Lower leg skin (tissue), 3 donors: ENCODE data around the gene ADORA1.

Experiments
- POLR2A ChIP-seq, 2 donors: fragments of 450-650 bp; IDR thresholded peaks; one replicate each; pipeline ENCODE4 v1.6.1; 2016 to 2017; ENCODE audit warnings: antibody characterized with exemption in 2 of 2, mild to moderate bottlenecking in 1 of 2, moderate library complexity in 1 of 2
- TF ChIP-seq, protein P1 (sequence below), 3 donors: fragments of 450-650 bp; IDR thresholded peaks; one replicate each; pipeline ENCODE4 v1.5.1; 2016; ENCODE audit warnings: antibody characterized with exemption in 3 of 3, mild to moderate bottlenecking in 3 of 3, moderate library complexity in 2 of 3

DNA sequence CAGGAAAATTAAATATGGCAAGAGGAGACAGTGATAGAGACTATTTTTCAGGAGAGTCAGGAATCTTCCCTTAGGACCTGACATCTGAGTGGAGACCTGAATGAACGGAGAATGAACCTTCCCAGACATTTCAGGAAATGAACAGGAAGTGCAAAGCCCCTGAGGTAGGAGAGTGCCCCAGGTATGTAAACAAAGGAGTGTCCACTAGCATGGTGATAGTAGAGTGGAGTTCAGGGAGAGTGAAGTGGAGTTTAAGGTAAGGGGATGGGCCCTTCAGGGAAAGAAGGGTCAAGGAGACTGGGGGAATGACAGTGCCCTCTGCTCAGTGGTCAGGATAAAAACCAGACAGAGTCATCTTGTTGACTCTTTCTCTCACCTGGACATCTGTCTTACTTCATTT, 28.8 kb downstream of the ADORA1 start:
- TF ChIP-seq, protein P1, sequence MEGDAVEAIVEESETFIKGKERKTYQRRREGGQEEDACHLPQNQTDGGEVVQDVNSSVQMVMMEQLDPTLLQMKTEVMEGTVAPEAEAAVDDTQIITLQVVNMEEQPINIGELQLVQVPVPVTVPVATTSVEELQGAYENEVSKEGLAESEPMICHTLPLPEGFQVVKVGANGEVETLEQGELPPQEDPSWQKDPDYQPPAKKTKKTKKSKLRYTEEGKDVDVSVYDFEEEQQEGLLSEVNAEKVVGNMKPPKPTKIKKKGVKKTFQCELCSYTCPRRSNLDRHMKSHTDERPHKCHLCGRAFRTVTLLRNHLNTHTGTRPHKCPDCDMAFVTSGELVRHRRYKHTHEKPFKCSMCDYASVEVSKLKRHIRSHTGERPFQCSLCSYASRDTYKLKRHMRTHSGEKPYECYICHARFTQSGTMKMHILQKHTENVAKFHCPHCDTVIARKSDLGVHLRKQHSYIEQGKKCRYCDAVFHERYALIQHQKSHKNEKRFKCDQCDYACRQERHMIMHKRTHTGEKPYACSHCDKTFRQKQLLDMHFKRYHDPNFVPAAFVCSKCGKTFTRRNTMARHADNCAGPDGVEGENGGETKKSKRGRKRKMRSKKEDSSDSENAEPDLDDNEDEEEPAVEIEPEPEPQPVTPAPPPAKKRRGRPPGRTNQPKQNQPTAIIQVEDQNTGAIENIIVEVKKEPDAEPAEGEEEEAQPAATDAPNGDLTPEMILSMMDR (IDR thresholded peaks at IDR 0.05): no peak
- TF ChIP-seq POLR2A (IDR thresholded peaks at IDR 0.05): no peak
